Measurements from ENCODE around the gene ADPRH.
"Not testable (repeated sequence)": the region's sequence is repeated elsewhere in the genome, so short reads cannot be mapped to it uniquely, and the experiment has no call there.

DNA sequence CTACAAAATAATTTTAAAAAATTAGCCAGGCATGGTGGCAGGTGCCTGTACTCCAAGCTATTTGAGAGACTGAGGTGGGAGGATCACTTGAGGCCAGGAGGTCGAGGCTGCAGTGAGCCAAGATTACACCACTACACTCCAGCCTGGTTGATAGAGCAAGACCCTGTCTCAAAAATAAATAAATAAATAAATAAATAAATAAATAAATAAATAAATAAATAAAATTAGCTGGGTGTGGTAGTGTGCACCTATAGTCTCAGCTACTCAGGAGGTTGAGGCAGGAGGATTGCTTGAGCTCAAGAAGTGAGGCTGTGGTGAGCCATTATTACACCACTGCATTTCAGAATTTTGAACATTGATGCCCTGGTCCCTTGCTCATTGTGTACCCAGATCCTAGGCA, 15.6 kb downstream of the ADPRH start:
- not testable (repeated sequence) for TF ChIP-seq POLR2A (IDR thresholded peaks at IDR 0.05; ENCODE audit: low read depth, low read length); EGR1 (IDR thresholded peaks at IDR 0.05; ENCODE audit: borderline replicate concordance in 1 of 2, low read depth in 2 of 2, low read length in 2 of 2); CTCF (IDR thresholded peaks at IDR 0.05 in 2 of 3, conservative IDR thresholded peaks at IDR 0.05 in 1 of 3; ENCODE audit: control insufficient read depth in 2 of 3, extremely low read depth in 1 of 3, insufficient read depth in 1 of 3, low read depth in 3 of 3, low read length in 3 of 3); TARDBP (IDR thresholded peaks at IDR 0.05; ENCODE audit: borderline replicate concordance)
- TF ChIP-seq, protein P1, sequence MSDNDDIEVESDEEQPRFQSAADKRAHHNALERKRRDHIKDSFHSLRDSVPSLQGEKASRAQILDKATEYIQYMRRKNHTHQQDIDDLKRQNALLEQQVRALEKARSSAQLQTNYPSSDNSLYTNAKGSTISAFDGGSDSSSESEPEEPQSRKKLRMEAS (IDR thresholded peaks at IDR 0.05; ENCODE audit: low read depth, low read length) = not testable (repeated sequence)
